Glutamatergic neuron (in vitro differentiated cells): ENCODE data around the gene MRPL53. TPM values are rescaled to one million over a fixed set of nuclear protein-coding genes. Genes with fewer than 3 reads are reported as not detected.
"Not testable (repeated sequence)": the region's sequence is repeated elsewhere in the genome, so short reads cannot be mapped to it uniquely, and the experiment has no call there.

Experiments used
- DNase-seq: peaks from one replicate; pipeline ENCODE4 v3.0.0; 2022
- H3K27ac Mint-ChIP-seq: one replicate; pipeline ENCODE4 v1.8.0; 2020; ENCODE audit warnings: mild to moderate bottlenecking, mixed read lengths, inconsistent platforms; ENCODE audit not compliant: unreplicated experiment
- H3K27me3 Mint-ChIP-seq: one replicate; pipeline ENCODE4 v1.8.0; 2020; ENCODE audit warnings: mild to moderate bottlenecking, moderate library complexity, mixed read lengths, inconsistent platforms; ENCODE audit not compliant: unreplicated experiment
- H3K36me3 Mint-ChIP-seq: one replicate; pipeline ENCODE4 v1.8.0; 2020; ENCODE audit warnings: mild to moderate bottlenecking, mixed read lengths, inconsistent platforms; ENCODE audit not compliant: unreplicated experiment
- H3K4me1 Mint-ChIP-seq: one replicate; pipeline ENCODE4 v1.8.0; 2020; ENCODE audit warnings: mild to moderate bottlenecking, low read depth, mixed read lengths, inconsistent platforms; ENCODE audit not compliant: unreplicated experiment
- H3K4me3 Mint-ChIP-seq: one replicate; pipeline ENCODE4 v1.8.0; 2020; ENCODE audit warnings: mild to moderate bottlenecking, mixed read lengths, inconsistent platforms; ENCODE audit not compliant: unreplicated experiment
- H3K9me3 Mint-ChIP-seq: one replicate; pipeline ENCODE4 v1.8.0; 2020; ENCODE audit warnings: mild to moderate bottlenecking, moderate library complexity, mixed read lengths, inconsistent platforms; ENCODE audit not compliant: unreplicated experiment
- CTCF ChIP-seq: fragments of 200-600 bp; sonication (generic); IDR thresholded peaks from one replicate; pipeline ENCODE4 v1.5.0; 2021; ENCODE audit not compliant: partially characterized antibody, unreplicated experiment
- total RNA-seq: library from RNA; stranded (reverse); fragmentation: NEBNext Ultra II Directional; extraction: Animal tissue kit (Norgen Biotek cat#: 25700); gene quantifications from one replicate; pipeline ENCODE4 v1.2.1, GENCODE V29; 2021; ENCODE audit not compliant: unreplicated experiment

MRPL53 gene
- total RNA-seq, 1 donor from 2014 or later: 63.9 TPM

- DNase-seq: no peak
- peak overlapping the region; percentile 20 for H3K4me3 Mint-ChIP-seq
- no peak for TF ChIP-seq CTCF
- peaks cover 3% of the 10 kb centered on the region for H3K4me1 Mint-ChIP-seq
- H3K27me3 Mint-ChIP-seq: peaks cover 5% of the 10 kb centered on the region
- no peaks in the 10 kb centered on the region for H3K36me3 Mint-ChIP-seq
- peaks cover 4% of the 10 kb centered on the region for H3K9me3 Mint-ChIP-seq
- H3K27ac Mint-ChIP-seq: no peak overlapping the region
Observed at GRCh38 chr2:74444498-74445318, 27.8 kb downstream of the MRPL53 start.

GRCh38 chr2:74442483-74443297 is 29.8 kb downstream of the MRPL53 start:
- Mint-ChIP-seq H3K4me1 (peaks cover 20% of the 10 kb centered on the region), H3K4me3 (peak overlapping the region; percentile 89), H3K27ac (peak overlapping the region; percentile 88)
- H3K36me3 Mint-ChIP-seq, H3K27me3 Mint-ChIP-seq, DNase-seq, H3K9me3 Mint-ChIP-seq: not testable (repeated sequence)

- Mint-ChIP-seq H3K4me3 (peak within 1 kb of the TSS; percentile 95), H3K9me3 (peaks cover 11% of the 10 kb centered on the region), H3K36me3 (no peaks in the 10 kb centered on the region), H3K4me1 (peaks cover 26% of the 10 kb centered on the region), H3K27me3 (peaks cover 9% of the 10 kb centered on the region), H3K27ac (peak within 1 kb of the TSS; percentile 98)
- DNase-seq: peak; percentile 49
- no peak for TF ChIP-seq CTCF
Observed at GRCh38 chr2:74441690-74442482, 30.6 kb downstream of the MRPL53 start, which contains the start of gene RTKN. RTKN (minus strand) TSS chr2:74441937; CDS start chr2:74441816, 121 bp downstream.

GRCh38 chr2:74441170-74441689 is 31.2 kb downstream of the MRPL53 start:
- DNase-seq: no peak
- Mint-ChIP-seq H3K36me3 (no peaks in the 10 kb centered on the region), H3K27me3 (peaks cover 9% of the 10 kb centered on the region), H3K4me3 (peak overlapping the region; percentile 95), H3K9me3 (peaks cover 12% of the 10 kb centered on the region), H3K27ac (peak overlapping the region; percentile 98), H3K4me1 (peaks cover 27% of the 10 kb centered on the region)
- TF ChIP-seq CTCF: no peak
